OCI-LY3 (cell line): ENCODE results near the gene CFAP57.

ENCODE experiments used
- CTCF ChIP-seq: fragments of 200-600, 300-600 bp; sonication (generic); IDR thresholded peaks from 2 replicates; pipeline ENCODE4 v1.5.1; 2014; ENCODE audit warnings: antibody characterized with exemption, low read length, low read depth
- EZH2phosphoT487 ChIP-seq: fragments of 200-600 bp; shearing (Covaris generic); IDR thresholded peaks from 2 replicates; pipeline ENCODE4 v1.6.1; 2018; ENCODE audit warnings: antibody characterized with exemption, mixed run types, low read depth

- TF ChIP-seq CTCF (no peak), EZH2phosphoT487 (no peak)
Observed at GRCh38 chr1:43234267-43234666, 62.1 kb downstream of the CFAP57 start.
